NCI-H2196 treated with DMSO at 0.1 percent for 48 hours (cell line): ENCODE data around the gene DCHS2.

ENCODE experiments used
- DNase-seq: peaks from one replicate; lab custom pipeline; 2025; ENCODE audit not compliant: unreplicated experiment; lab: John Stamatoyannopoulos, UW

Gene DCHS2, protein sequence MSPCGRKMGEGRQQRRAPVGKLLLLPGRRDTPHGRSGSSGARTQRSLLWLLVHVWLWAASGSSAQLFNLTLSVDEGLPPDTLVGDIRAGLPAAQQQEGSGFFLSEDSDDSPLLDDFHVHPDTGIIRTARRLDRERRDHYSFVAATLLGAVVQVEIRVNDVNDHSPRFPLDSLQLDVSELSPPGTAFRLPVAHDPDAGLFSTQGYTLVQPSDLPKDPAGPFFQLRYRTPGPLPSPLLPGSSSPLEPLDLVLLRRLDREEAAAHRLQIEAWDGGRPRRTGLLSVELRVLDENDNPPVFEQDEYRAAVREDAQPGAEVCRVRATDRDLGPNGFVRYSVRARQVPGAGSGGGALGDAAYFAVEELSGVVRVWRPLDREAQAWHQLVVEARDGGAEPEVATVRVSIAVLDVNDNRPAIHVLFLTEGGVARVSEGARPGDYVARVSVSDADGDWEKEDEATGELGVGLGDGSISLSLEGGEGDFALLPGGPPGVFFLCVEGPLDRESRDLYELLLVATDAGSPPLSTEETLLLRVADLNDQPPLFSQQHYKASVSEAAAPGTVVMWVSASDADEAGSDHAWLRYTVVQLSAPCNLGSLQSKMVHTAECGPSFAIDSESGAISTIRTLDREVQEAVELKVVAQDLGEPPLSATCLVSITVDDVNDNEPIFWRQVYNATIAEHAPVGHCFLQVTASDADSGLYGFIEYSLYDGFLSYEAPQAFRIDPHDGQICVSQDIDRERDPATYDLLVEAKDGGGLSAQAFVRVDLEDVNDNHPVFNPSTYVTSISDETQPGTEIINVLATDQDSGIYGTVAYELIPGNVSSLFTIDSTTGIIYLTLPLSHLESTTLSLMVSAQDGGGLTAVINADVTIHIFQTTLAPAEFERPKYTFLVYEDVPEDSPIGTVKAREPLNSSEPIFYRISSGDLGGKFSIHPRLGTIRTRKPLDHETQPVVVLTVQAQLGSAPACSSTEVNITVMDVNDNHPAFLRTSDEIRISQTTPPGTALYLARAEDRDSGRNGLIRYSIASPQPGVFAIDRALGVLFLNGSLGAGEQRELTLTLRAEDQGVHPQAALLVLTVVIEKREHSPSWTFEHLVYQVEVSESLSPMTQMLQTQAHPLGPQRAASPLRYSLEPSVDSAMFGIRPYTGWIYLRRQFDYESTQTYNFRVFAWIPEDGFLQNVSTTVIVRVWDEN (N-terminal part only)

DNA sequence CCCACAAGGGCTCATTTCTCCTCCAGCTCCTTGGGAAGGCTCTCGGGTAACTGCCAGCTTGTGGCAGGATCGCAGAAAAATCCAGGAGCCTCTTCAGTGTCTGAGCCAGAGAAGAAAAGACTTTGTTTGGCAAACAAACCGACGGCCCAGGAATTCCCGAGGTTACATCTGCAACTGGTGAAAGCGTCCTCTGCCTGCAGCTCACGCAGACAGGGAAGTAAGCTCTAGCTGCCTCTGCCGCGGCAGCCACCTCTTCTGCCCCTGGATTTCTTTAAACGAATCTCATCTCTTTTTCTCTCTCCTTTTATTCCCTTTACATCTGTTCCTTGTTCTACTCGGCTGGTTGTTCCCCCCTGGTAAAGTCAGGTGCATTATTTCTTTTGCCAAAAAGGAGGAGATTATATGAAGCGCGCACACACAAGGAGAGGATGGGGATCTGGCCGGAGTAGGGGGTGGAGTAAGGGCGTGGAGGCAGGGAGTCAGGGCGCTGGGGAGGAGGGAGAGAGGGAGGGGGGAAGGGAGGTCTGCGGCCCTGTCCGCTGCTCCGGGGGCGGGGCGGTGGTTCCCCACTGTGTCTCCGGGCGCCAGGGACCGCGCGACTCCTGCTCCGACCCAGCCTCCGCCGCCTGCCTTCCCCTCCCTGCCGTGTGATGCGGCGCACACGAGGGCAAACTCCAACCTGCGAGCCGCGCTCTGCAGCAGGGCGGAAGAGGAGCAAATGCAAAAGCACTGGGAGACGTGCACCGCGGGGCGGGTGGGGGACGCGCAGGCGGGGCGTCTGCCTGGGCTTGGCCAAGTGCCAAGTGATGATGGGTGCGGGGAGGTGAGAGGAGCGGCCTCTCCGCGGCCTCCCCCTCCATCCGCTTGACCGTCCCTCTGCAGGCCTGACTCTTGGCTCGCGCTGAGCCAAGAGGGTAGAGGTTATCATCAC, at the start of gene DCHS2:
Gene DCHS2 (minus strand): TSS at position 459 of the 931 bp plus-strand sequence. CDS start 444 bp downstream, at position 15.
- no peak for DNase-seq

DNA sequence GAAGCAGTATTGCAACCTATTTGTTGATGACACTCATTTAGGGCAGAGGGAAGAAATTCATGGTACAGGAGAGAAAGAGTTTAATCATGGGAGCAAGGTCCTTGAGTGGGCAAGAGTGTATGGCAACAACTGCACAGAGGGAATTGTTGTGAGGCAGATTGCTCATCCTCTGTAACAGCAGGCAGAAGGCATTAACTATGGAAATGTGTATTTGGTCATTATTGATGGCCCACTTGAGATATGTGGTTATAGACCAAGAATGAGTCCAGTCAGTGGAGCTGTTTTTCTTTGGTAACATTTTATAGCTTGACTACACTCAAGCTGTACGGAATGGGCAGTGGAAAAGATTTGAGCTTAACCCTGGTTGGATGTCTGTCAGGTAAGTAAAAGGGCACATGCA, 42.7 kb upstream of the DCHS2 start:
- no peak for DNase-seq

DNA sequence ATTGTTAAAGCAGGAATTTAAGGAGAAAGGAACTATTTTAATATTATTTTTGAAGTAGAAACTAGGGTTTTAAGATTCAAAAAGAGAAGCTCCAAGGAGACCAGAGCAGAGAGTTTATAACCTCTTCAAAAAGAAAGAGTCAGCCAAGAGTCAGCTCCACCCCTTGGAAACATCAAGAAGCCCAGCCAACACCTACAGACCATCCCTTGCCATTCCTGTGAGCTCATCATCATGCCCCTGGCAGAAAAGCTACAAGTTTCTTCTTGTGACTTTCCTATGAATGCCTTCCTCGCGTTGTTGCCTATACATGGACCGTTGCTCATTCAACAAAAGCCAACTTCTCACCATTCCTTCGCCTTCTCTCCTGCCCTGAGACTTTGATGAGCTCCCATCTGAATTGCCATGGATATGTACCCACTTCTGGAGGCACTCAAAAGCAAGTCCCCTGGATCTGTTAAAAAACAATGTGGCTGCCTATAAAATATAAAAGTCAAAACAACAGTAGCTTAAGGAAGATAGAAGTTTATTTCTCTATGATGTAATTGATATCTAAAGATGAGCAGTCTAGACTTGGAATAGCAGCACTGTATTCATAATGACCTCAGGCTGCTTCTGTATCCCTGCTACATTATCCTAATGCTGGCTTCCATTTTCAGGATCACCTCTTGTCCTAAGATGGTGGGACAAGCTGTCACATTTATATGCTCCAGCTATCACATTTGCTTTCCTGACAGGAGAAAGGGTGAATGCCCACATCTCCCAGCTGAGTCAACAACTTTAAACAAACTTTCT, 38.3 kb upstream of the DCHS2 start:
- no peak for DNase-seq

- no peak for DNase-seq
Observed at GRCh38 chr4:154528869-154529268, 37.3 kb upstream of the DCHS2 start.

DNA sequence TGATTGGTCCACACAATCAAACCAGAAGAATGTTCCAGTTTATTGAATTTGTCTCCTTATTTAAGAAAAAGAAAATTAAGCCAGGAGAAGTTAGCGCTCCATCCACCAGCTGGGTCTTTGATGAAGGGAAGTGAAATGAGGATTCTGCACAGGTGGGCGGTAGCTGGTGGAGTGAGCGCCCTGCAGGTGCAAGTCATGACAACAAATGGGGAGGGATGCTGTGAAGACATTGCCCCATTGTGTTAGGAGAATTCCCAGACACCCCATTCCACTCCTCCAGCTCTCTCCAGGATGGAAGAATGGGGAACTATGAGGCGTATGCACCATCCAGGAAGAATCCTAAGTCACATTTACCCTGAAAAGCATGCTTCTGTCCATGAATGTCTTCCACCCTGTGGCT, 35.7 kb upstream of the DCHS2 start:
- DNase-seq: no peak

DNA sequence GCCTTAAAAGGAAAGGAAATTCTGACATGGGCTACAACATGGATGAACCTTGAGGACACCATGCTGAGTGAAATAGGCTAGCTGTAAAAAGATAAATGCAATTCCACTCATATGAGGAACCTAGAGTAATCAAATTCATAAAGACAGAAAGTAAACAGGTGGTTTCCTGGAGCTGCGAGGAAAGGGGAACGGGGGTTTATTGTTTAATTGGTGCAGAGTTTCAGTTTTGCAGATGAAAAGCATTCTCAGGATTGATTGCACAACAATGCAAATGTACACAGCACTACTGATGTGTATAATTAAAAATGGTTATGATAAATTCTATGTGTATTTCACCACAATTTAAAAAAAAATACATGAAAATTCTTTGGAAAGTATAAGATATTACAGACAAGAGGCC, 34.6 kb upstream of the DCHS2 start:
- no peak for DNase-seq

DNA sequence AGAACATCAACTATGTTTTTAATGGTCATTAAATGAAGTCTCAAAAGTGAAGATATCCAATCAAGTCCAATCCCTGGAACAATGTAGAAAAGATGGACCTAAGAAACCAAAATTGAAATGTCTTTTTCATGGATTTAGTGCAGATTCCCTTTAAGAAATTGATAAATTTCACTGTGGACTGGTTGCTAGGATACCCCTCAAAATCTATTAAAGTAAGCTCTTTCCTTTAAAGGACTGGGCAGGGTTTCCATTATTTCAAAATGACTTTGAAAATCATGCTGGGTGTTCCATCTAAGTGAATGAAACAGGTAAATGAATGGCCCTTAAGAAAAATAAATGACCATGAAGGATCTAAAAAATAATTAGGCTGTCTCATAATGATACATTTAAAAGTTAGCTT, 30.0 kb upstream of the DCHS2 start:
- DNase-seq: no peak

DNA sequence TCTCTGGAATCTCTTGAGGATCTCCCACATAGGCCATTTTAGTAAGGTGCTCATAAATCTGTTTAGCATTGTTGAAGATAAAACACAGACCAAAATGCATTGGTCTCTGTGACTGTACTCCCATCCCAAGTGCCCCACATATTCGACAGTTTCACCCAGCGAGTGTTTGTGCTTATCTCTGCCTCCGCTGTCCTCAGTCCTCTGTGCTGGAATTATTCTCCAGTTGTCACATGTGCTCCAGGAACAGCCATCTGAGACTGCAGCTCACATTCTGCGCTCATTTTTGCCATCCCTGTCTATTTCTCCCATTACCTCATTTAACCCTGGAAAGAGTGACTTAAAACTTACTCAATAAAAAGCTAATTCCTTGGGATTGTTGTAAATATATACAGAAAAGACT, 27.6 kb upstream of the DCHS2 start:
- no peak for DNase-seq

DNA sequence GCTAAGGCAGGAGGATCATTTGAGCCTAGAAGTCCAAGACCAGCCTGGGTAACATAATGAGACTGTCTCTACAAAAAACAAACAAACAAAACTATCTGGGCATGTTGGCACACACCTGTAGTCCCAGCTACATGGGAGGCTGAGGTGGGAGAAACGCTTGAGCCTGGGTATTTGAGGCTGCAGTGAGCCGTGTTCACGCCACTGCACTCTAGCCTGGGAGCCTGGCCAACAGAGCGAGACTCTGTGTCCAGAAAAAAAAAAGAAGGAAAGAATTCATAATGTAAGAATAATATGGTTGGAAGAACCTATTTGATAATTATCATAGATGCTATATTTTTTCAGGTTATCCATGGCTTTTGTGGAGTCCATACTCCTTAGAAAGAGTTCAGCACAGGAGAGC, 26.0 kb upstream of the DCHS2 start:
- no peak for DNase-seq

GRCh38 chr4:154516318-154517029, 24.9 kb upstream of the DCHS2 start:
- no peak for DNase-seq

DNA sequence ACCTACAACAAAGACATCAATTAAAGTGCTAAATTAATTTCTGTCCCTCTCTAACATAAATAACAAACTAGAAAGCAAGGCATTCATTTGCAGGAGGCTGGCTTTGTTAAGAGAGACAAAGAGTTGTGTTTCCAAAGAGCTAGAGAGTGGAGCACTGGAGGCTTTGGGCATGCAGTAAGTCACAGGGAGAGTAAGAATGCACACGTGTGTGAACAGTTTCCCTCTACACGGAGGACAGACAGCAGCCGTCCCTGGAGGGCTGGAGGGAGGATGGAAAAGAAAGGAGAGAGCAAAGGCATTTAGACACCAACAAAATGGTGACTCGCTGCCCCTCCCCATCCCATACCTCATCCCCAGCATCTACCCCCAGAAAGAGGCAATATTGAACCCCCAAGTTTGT, 20.4 kb upstream of the DCHS2 start:
- DNase-seq: no peak

GRCh38 chr4:154511548-154511947, 19.9 kb upstream of the DCHS2 start:
- DNase-seq: no peak

DNA sequence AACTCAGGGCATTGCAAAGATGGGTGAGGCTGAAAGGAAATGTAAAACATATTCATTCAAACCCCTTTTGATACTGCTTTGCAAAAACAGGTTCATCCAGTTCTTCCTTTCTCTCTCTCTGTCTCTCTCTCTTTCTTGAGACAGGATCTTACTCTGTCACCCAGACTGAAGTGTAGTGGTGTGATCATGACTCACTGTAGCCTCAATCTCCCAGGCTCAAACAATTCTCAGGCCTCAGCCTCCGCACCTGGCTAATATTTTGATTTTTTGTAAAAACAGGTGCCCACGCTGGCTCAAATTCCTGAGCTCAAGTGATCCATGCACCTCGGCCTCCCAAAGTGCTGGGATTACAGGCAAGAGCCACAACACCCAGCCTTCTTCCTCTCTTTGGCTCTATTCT, 15.6 kb upstream of the DCHS2 start:
- DNase-seq: no peak

- no peak for DNase-seq
Observed at GRCh38 chr4:154506253-154506652, 14.7 kb upstream of the DCHS2 start.

DNA sequence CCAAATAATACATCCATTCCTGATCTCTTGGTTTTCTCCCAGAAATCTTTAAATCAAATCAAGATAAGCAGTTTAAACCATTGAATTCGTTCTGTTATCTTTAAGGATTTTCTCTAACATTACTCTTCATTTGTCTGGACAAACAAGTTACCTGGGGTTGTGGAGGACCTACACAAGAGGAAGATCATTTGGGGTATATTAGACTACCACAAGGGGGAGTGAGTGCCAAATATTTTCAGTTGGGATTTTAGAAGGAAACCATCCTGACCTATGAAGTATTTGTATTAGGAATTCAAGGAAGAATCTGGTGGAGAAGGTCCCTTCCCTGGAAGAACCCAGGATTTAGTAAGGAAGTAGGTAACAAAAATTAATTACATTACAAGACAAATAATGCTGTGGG, 12.0 kb upstream of the DCHS2 start:
- no peak for DNase-seq

DNA sequence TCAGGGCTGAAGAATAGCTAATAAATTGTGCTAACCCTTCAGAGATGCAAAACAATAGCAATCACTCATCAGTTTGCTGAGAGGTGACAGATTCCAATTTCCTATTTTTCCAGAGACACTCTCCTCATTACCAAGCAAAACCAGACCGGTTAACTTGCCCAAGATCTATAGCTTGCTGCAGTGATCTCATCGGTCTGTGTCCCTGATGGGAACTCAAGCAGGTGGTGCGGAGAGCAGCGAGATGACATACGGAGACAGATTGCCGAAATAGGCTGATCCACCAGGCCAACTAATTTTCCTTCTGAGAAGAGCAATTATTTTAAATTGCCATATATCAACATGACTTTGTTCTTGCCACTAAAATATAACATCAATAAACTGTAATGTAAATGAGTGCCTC, 10.5 kb upstream of the DCHS2 start:
- DNase-seq: no peak

GRCh38 chr4:154497889-154498288, 6.3 kb upstream of the DCHS2 start:
- no peak for DNase-seq

DNA sequence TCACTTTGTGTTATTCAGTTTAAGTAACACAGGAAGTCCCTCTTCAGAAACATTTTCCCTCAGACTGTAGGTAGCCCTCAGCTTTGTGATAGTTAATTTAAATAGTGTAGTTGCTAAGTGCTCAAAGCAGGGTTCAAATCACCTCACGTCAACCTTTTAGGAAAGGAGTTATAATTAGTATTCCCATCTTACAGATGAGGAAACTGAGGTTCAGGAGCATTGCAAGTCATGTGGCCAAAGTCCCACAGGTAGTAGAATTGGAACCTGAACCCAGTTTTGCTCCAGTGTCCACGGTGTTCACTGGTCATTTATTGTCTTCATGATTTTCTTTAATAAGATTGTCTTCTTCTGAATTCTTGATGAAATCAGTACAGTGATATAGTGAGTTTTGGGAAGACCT, 4.3 kb upstream of the DCHS2 start:
- DNase-seq: no peak

DNA sequence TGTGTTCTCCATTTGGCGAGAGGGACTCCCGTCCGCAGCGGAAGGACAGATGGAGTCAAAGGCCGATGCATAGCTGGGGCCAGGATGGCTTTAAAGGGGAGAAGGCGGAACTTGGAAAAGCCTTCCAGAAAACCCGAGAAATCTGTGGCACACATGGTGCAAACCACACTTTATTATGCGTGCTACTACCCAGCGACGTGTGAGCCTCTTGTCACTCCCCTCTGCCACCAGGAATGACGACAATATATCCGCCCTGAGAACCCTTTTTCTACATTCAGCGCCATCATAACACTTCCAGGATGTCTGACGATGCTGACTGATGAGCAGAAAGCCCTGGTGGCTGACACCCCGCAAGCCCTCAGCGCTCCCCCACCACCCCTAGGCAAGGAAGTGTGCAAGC, 689 bp upstream of the DCHS2 start:
- DNase-seq: no peak
